K562 (cell line): Measurements from ENCODE around the gene RNF187. TPM values are rescaled to one million over a fixed set of nuclear protein-coding genes. Genes with fewer than 3 reads are reported as not detected.

ENCODE experiments used
- BACH1 ChIP-seq: fragments of 200-800 bp; sonication (Bioruptor generic); IDR thresholded peaks from 2 replicates; pipeline ENCODE4 v1.6.1; 2016; ENCODE audit warnings: missing genetic modification characterization, missing compliant biosample characterization
- BHLHE40 ChIP-seq: IDR thresholded peaks from 2 replicates; pipeline ENCODE4 v1.6.1; 2011; ENCODE audit warnings: low read length, improper control_type of control experiment
- GABPB2 ChIP-seq: fragments of 250-450 bp; sonication (Bioruptor Pico); conservative IDR thresholded peaks from 2 replicates; pipeline ENCODE4 v1.5.1; 2021; ENCODE audit warnings: mild to moderate bottlenecking
- PHF8 ChIP-seq: fragments of 200-600 bp; sonication (generic); IDR thresholded peaks from 2 replicates; pipeline ENCODE4 v1.6.1; 2012; ENCODE audit warnings: mixed run types, mild to moderate bottlenecking, inconsistent platforms, low read length, moderate library complexity, borderline replicate concordance
- POLR2AphosphoS5 ChIP-seq: IDR thresholded peaks from 2 replicates; pipeline ENCODE4 v1.6.1; 2011; ENCODE audit warnings: mild to moderate bottlenecking, low read depth, low read length, moderate library complexity; ENCODE audit not compliant: control insufficient read depth, insufficient read depth
- RAD51 ChIP-seq: fragments of 450-650 bp; IDR thresholded peaks from 2 replicates; pipeline ENCODE4 v1.7.1; 2016; ENCODE audit warnings: low read depth, mild to moderate bottlenecking, borderline replicate concordance
- RBBP5 ChIP-seq: fragments of 200-600 bp; sonication (generic); IDR thresholded peaks from 2 replicates; pipeline ENCODE4 v1.6.1; 2012; ENCODE audit warnings: borderline replicate concordance, mild to moderate bottlenecking, low read length, control low read depth, inconsistent platforms; ENCODE audit not compliant: insufficient read depth, poor library complexity, severe bottlenecking
- ZBED1 ChIP-seq: IDR thresholded peaks from 2 replicates; pipeline ENCODE4 v1.6.1; 2014
- ZNF143 ChIP-seq: sonication (generic); formaldehyde crosslinking; IDR thresholded peaks from 2 replicates; pipeline ENCODE4 v1.9.0; 2022; ENCODE audit warnings: mild to moderate bottlenecking, missing genetic modification reagents
- ZNF263 ChIP-seq: sonication (generic); formaldehyde crosslinking; IDR thresholded peaks from 2 replicates; pipeline ENCODE4 v1.8.0; 2022; ENCODE audit warnings: mild to moderate bottlenecking, missing genetic modification reagents, borderline replicate concordance
- polyA plus RNA-seq, 8 experiments: library from polyadenylated mRNA; depleted of rRNA in 4 of 8; stranded (reverse) in 5 of 8; unstranded in 3 of 8; fragments of >200 nt; fragmentation: Nextera tagmentation in 2 of 8; fragmentation: Illumina TruSeq in 1 of 8; extraction: Ambion mirVana in 2 of 8; extraction: Trizol in 1 of 8; gene quantifications; 2 replicates each; pipeline versions ENCODE4 v1.2.1 to v1.2.3, GENCODE V29; 2011 to 2014; ENCODE audit warnings: inconsistent platforms in 1 of 8, missing spikeins in 1 of 8
- total RNA-seq, 7 experiments: library from RNA; depleted of rRNA in 6 of 7; stranded (reverse); fragments of >200 nt in 6 of 7; fragmentation: Illumina TruSeq in 2 of 7; extraction: Trizol in 2 of 7; gene quantifications; 2 replicates each; pipeline versions ENCODE4 v1.2.1 to v1.2.3, GENCODE V29; 2011 to 2021; ENCODE audit warnings: low replicate concordance in 1 of 7
- TF ChIP-seq, protein P1 (sequence below): sonication (generic); formaldehyde crosslinking; IDR thresholded peaks from 2 replicates; pipeline ENCODE4 v1.4.0; 2020; ENCODE audit warnings: mild to moderate bottlenecking, missing genetic modification reagents
- TF ChIP-seq, protein P2 (sequence below): sonication (generic); formaldehyde crosslinking; IDR thresholded peaks from 2 replicates; pipeline ENCODE4 v1.8.0; 2022; ENCODE audit warnings: mild to moderate bottlenecking, missing genetic modification reagents
- TF ChIP-seq, protein P3 (sequence below), 2 experiments: fragments of 150-350 bp in 1 of 2; IDR thresholded peaks; 2 replicates each; pipeline ENCODE4 v1.6.1; 2012 to 2016; ENCODE audit warnings: low read depth in 2 of 2, low read length in 2 of 2, mild to moderate bottlenecking in 1 of 2, moderate library complexity in 1 of 2
- TF ChIP-seq, protein P4 (sequence below): conservative IDR thresholded peaks from 2 replicates; pipeline ENCODE4 v1.6.1; 2011; ENCODE audit warnings: low read depth, mild to moderate bottlenecking, low read length; ENCODE audit not compliant: control insufficient read depth
- TF ChIP-seq, protein P5 (sequence below): fragments of 450-650 bp; IDR thresholded peaks from 2 replicates; pipeline ENCODE4 v1.6.1; 2016; ENCODE audit warnings: missing biosample characterization, missing genetic modification characterization
- TF ChIP-seq, protein P6 (sequence below): fragments of 250-450 bp; sonication (Bioruptor Pico); IDR thresholded peaks from 2 replicates; pipeline ENCODE4 v1.4.0; 2020

Gene RNF187
- total and polyA plus RNA-seq, 9 of the 15 experiments (the other 6 are each of a cell fraction or from before 2014, with no cell fraction given), result 2.3 to 119 (median 41.9) TPM

DNA sequence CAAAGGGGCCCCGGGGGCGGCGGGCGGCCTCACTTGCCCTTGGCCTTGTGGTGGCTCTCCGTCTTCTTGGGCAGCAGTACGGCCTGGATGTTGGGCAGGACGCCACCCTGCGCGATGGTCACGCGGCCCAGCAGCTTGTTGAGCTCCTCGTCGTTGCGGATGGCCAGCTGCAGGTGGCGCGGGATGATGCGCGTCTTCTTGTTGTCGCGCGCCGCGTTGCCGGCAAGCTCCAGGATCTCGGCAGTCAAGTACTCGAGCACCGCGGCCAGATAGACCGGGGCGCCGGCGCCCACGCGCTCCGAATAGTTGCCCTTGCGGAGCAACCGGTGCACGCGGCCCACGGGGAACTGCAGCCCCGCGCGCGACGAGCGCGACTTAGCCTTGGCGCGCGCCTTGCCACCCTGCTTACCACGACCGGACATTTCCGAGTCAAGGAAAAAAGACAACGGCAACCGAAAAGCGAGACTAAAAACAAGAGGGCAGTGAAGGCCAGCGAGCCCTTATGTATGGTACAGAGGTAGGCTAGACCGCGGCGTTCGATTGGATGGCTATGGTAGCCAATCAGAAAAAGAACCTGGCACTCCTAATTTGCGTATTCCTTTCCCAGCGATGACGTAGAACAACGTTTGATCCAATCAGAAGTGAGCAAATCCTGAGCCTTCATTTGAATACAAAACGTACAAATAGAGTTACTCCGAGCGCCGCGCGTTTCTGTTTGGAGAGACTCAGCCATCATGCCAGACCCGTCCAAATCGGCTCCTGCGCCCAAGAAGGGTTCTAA, 29.6 kb upstream of the RNF187 start (continued):
- TF ChIP-seq POLR2AphosphoS5 (peak; percentile 98), ZNF143 (CRISPR knock-in tag) (0 out of 2 replicates have a peak, but pooled peaks have one; percentile 55), PHF8 (peak; percentile 88), ZNF263 (peak; percentile 82), ZBED1 (peak; percentile 81; the same call in 1 of the 2 replicates), RAD51 (peak; percentile 83), RBBP5 (peak; percentile 86), BACH1 (tag) (no peak), BHLHE40 (peak; percentile 85), GABPB2 (CRISPR knock-in tag) (no peak)
- TF ChIP-seq, protein P1, sequence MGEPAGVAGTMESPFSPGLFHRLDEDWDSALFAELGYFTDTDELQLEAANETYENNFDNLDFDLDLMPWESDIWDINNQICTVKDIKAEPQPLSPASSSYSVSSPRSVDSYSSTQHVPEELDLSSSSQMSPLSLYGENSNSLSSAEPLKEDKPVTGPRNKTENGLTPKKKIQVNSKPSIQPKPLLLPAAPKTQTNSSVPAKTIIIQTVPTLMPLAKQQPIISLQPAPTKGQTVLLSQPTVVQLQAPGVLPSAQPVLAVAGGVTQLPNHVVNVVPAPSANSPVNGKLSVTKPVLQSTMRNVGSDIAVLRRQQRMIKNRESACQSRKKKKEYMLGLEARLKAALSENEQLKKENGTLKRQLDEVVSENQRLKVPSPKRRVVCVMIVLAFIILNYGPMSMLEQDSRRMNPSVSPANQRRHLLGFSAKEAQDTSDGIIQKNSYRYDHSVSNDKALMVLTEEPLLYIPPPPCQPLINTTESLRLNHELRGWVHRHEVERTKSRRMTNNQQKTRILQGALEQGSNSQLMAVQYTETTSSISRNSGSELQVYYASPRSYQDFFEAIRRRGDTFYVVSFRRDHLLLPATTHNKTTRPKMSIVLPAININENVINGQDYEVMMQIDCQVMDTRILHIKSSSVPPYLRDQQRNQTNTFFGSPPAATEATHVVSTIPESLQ, result peak; percentile 88; the same call in 1 of the 2 replicates
- TF ChIP-seq, protein P2, sequence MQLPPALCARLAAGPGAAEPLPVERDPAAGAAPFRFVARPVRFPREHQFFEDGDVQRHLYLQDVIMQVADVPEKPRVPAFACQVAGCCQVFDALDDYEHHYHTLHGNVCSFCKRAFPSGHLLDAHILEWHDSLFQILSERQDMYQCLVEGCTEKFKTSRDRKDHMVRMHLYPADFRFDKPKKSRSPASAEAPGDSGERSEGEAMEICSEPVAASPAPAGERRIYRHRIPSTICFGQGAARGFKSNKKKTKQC (CRISPR knock-in tag), result peak; percentile 95
- TF ChIP-seq, protein P3, sequence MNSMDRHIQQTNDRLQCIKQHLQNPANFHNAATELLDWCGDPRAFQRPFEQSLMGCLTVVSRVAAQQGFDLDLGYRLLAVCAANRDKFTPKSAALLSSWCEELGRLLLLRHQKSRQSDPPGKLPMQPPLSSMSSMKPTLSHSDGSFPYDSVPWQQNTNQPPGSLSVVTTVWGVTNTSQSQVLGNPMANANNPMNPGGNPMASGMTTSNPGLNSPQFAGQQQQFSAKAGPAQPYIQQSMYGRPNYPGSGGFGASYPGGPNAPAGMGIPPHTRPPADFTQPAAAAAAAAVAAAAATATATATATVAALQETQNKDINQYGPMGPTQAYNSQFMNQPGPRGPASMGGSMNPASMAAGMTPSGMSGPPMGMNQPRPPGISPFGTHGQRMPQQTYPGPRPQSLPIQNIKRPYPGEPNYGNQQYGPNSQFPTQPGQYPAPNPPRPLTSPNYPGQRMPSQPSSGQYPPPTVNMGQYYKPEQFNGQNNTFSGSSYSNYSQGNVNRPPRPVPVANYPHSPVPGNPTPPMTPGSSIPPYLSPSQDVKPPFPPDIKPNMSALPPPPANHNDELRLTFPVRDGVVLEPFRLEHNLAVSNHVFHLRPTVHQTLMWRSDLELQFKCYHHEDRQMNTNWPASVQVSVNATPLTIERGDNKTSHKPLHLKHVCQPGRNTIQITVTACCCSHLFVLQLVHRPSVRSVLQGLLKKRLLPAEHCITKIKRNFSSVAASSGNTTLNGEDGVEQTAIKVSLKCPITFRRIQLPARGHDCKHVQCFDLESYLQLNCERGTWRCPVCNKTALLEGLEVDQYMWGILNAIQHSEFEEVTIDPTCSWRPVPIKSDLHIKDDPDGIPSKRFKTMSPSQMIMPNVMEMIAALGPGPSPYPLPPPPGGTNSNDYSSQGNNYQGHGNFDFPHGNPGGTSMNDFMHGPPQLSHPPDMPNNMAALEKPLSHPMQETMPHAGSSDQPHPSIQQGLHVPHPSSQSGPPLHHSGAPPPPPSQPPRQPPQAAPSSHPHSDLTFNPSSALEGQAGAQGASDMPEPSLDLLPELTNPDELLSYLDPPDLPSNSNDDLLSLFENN (IDR thresholded peaks at IDR 0.05; ENCODE audit: low read depth in 2 of 2, low read length in 2 of 2), result peak in 1 of 2 experiments; percentile 19; a peak in 1 of 4 replicates
- TF ChIP-seq, protein P4, sequence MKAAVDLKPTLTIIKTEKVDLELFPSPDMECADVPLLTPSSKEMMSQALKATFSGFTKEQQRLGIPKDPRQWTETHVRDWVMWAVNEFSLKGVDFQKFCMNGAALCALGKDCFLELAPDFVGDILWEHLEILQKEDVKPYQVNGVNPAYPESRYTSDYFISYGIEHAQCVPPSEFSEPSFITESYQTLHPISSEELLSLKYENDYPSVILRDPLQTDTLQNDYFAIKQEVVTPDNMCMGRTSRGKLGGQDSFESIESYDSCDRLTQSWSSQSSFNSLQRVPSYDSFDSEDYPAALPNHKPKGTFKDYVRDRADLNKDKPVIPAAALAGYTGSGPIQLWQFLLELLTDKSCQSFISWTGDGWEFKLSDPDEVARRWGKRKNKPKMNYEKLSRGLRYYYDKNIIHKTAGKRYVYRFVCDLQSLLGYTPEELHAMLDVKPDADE, result peak; percentile 80; the same call in 1 of the 2 replicates
- TF ChIP-seq, protein P5, sequence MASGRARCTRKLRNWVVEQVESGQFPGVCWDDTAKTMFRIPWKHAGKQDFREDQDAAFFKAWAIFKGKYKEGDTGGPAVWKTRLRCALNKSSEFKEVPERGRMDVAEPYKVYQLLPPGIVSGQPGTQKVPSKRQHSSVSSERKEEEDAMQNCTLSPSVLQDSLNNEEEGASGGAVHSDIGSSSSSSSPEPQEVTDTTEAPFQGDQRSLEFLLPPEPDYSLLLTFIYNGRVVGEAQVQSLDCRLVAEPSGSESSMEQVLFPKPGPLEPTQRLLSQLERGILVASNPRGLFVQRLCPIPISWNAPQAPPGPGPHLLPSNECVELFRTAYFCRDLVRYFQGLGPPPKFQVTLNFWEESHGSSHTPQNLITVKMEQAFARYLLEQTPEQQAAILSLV (tag), result peak; percentile 9; the same call in 1 of the 2 replicates
- TF ChIP-seq, protein P6, sequence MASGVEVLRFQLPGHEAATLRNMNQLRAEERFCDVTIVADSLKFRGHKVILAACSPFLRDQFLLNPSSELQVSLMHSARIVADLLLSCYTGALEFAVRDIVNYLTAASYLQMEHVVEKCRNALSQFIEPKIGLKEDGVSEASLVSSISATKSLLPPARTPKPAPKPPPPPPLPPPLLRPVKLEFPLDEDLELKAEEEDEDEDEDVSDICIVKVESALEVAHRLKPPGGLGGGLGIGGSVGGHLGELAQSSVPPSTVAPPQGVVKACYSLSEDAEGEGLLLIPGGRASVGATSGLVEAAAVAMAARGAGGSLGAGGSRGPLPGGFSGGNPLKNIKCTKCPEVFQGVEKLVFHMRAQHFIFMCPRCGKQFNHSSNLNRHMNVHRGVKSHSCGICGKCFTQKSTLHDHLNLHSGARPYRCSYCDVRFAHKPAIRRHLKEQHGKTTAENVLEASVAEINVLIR (CRISPR knock-in tag), result peak; percentile 85
